Fibroblast of skin of scalp (primary cell): ENCODE data around the gene UCN2.
"Not testable (repeated sequence)": the region's sequence is repeated elsewhere in the genome, so short reads cannot be mapped to it uniquely, and the experiment has no call there.

ENCODE experiments used
- DNase-seq: peaks from one replicate; pipeline ENCODE4 v3.0.0-alpha.2; 2013

UCN2 gene

DNA sequence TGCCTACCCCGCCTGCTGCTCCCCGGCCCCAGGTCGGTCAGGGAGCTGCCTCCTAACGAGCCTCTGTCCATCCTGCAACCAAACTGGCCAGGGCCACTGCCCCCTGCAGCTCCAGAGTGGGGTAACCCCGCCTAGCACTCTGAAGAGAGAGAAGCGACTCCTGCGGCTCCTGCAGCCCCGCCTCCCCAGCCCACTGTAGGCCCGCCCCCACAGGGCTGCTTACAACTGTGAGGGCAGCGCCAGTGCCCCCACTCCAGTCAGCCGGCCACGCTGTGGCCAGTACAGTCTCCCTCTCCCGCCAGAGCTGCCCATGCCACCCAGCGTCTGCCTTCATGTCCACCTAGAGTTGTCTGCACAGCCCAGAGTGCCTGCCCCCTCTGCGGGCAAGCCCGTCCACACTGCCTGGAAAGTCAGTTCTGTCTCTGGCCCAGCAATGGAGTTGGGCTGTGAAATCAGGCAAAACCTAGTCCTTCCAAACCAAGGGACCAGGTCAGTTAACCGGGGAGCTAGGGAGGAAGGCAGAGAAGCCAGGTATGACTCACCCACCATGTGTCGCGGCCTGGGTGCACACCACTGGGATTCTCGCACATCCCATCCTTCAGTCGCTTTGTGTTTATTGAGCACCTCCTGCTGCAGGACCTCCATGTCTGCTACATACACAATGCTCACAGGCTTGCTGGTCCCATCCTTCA, 2.4 kb downstream of the UCN2 start:
- peak; percentile 60 for DNase-seq

DNA sequence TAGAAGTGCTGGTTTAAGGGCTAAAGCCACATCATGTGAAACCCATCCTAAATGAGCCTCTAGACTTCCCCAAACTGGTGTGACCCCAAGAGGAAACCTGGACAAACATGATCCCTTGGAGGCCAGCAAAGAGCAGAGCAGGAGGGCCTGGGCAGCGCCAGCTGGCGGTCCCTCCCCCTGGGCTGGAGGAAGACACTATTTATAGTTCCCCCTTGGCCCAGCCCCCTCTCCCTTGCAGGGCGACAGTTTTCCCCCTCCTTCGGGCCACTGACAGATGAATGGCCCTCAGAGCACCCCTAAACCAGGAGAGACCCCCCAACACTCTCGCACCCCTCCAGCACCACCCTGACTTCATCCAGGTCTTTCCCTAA, 2.9 kb downstream of the UCN2 start:
- DNase-seq: no peak

DNA sequence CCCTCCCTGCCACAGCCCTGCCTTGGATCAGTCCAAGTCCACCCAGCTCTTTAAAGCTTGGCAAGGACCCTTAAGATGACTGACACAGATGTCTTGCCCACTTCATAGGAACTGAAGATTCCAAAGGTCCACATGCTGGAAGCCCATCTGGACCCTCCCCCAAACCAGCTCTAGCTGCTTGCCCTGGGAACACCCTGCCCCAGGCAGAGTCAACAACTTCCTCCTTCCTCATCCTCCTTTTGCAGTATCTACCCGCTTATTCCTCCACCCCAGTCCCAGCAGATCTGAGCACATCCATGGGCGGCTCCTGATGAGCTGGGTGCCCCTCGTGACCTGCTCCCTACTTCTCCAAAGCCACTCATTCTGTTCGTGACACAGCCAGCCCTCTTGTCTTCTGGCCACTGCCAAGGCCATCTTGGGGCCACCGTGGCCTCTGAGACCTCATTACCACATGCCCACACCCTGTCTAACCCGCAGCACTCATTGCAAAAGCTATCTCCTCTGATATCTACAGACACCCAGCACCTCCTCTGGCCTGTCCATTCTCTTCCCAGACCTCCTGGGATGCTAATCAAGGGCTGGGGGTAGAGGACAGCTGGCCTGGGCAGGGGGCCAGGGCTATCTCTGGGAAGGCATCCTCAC, 5.0 kb downstream of the UCN2 start:
- no peak for DNase-seq

DNA sequence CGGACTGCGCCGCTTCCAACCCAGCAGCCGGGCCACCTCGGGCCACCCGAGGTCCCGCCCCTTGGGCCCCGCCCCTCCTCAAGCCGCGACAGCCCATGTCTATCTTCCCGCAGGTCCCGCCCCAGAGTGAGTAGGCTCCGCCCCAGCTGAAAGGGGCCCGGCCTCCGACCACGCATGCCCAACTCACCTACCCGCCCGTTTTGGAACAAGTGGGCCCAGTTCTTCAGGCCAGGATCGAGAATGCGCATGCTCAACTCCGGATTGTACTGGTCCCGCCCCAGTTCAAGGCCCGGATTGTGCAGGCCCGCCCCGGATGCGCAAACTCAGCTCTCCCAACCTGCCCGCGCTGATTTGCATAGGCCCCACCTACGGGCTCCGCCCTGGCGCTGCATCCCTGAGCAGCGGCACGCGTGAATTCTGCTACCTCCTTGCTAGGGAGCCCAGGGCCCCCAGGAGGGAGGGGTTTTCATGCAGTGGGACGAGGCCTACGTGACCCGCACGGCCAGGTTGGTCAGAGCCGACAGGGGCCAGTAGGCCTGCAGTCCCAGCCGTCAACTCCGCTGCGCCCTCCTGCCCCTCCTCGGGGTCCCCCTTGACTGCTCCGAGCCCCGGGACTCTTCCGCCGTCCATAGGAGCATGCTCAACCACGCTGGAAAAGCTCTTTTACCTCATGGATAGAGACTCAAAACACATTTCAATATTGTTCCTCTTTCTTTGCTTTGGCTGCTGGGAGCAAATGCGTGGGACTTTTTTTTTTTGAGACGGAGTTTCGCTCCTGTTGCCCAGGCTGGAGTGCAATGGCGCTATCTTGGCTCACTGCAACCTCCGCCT, 6.6 kb downstream of the UCN2 start, which contains the start of gene PFKFB4:
Gene PFKFB4, minus strand, starts transcription at position 8 of the 831 bp plus-strand sequence. CDS start 26 bp downstream, outside the sequence.
- DNase-seq: peak; percentile 100

GRCh38 chr3:48555949-48556795, 7.4 kb downstream of the UCN2 start:
- no peak for DNase-seq

DNA sequence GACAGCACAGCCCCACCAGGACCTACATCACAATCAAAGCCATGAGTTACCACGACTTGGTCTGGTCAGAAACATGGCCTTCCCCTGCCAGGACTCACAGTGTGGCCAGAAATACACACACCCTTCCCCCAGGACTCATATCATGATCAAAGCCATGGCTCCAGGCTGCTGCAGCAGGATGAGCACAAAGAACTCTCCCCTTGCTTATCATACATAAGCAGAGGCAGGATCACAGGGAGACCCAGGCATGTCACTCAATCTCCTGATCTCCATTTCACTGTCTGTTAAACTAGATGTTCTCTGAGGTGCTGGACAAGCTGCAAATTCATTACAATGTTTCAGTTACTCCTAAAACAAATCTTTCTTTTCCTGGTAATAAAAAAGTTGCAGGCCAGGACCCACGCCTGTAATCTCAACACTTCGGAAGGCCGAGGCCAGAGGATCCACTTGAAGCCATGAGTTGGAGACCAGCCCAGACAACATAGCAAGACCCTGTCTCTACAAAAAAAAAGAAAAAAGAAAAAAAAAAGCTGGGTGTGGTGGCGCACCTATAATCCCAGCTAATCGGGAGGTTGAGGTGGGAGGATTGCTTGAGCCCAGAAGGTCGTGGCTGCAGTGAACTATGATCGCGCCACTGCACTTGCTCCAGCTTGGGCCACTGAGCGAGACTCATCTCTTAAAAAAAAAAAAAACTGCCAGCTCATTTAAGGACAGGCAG, 8.2 kb downstream of the UCN2 start:
- DNase-seq: no peak

DNA sequence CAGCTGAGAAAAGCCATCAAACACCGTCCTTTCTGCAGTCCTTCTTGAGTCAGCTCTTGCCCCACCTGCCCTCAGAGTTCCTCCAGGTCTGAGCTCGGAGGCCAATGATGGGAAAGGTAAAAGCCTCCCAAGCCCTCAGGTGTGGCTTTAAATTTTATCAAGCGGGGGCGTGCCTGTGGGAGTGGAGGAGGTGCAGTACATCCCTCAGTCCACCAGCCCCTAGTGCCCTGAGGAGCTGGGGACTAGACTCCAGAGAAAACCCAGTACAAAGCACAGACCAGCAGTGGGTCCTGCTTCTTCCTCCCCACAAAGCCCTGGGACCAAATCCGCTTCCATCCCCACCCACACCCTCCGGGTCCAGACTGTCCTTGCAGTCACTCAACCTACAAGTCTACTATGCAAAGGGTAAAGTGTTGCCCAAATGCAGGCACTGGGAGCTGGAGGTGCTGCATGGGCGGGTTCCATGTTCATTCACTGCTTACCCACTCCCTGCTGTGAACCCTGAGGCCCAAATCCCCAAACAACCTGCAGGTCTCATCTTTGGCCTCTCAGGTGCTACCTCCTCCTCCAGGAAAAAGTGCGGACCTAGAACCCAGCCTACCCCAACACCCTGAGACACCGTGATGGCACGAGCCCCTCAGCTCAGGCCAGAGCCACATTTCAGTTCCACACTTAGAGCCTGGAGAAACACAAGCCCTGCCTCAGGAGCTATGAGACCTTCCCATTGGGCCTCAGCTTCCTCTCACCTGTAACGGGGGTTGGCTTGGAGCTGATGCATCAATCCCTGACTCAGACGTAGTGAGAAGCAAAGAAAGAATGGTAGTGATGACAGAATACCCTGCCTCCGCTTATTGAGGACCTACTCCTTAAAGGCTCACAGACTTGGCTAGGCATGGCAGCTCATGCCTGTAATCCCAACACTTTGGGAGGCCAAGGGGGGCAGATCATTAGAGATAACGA, 9.4 kb downstream of the UCN2 start:
- no peak for DNase-seq

DNA sequence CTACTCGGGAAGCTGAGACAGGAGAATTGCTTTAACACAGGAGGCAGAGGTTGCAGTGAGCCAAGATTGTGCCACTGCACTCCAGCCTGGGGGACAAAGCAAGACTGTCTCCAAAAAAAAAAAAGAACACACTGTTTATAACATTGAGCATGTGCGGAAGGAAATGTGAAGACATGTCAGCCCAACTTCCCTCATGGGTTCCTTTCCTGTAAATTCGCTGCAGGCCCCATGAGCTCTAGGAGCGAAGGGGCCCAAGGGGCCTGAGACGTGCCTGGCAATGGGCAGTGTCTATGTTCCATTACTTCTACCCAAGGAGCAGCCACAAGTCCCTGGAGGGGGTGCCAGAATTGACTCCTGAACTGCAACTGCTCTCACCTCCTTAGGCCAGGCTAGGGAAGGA, 10.2 kb downstream of the UCN2 start:
- DNase-seq: no peak

DNA sequence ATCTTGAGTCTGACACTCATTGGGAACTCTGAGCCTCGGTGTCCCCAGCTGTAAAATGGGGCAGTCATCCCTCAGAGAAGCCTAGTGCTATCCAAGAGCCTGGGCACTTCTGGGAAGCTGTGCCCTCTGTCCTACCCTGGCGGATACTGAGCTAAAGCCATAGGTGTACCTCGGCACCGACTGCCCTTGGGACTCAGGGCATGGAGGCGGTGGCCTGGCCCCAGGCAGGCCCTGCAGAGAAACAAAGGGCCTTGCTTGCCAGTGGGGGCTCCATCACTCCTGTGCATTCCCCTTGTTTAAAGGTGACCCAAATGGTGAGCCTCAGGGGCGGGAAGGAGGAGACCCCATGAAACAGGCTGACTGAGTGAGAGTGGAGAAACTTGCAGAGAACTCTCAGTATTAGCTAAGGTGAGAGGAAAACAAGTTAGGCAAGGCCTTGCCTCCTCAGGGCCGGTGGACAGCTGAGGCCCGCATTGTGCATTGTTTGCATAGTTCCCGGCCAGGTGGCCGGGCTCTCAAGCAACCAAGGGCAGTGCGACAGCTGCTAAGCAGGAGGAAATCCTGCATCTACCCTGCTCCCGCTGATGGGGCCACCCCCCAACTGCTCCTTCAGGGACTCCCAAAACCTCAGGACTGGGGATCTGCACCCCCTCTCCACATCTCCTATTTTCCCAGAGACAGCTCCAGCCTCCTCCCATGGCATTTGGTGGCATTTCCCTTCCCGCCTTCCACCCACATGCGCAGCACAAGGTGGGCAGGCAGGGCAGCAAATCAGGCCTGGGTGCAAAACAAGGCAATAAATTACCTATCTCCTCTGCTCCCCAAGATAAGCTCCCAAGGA, 11.2 kb downstream of the UCN2 start:
- no peak for DNase-seq

DNA sequence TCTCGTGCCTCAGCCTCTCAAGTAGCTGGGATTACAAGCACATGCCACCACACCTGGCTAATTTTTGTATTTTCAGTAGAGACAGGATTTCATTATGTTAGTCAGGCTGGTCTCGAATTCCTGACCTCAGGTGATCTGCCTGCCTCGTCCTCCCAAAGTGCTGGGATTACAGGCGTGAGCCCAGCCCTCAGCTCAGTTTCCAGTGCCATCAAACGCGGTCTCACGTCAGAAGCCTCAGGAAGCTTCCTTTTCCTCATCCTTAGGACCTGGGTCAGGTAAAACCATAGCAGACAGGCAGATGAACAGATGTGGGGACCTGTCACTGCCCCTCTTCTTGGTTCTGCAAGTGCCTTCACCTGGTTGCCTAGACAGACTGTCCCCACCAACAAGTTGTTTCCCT, 11.9 kb downstream of the UCN2 start:
- not testable (repeated sequence) for DNase-seq

DNA sequence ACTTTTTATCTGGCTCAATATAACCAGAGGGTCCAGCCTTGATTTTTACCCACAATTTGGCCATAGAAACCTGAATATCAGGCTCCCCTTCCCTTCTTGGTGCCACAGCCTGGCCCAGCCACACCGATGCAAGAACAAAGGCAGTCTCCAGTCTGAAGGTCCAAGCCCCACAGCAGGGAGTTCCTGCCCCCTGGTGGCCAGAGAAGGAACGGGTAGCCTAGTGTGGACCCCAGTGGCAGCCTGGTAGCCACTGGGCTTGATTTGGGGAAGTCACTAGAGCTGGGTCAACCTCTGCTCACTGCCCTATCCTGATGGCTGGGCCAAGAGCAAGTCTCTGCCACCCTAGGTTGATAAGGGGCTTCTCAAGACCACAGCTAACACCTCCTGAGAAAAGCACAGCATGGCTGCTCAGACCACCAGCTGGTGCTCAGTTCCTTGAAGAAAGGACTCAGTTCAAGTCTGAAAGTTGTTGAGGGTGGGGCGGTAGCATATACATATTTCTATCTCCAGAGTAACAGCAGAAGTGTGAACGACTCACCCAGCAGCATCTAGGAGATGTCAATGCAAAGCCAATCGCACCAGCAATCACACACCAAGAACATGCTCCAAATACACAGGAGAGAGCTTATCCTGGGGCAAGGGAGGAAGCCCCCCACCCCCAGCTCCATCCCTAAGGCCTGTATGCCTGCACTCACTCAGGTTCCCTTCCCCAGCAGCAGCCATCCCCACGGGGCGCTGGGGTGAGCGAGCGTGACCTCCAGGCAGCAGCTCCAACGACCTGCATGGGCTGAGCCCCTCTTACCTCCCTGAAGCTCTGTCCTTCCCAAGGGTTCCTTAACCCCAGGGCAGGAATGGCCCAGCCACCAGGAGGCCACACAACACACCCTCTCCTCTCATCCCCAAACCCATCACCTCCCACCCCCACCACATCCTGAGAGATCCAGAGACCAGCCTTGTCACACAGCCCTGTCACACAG, 14.6 kb downstream of the UCN2 start:
- peak; percentile 74 for DNase-seq

GRCh38 chr3:48548126-48548525, 15.5 kb downstream of the UCN2 start:
- DNase-seq: no peak

- no peak for DNase-seq
Observed at GRCh38 chr3:48546203-48546829, 17.3 kb downstream of the UCN2 start.

- no peak for DNase-seq
Observed at GRCh38 chr3:48544141-48544540, 19.4 kb downstream of the UCN2 start.

DNA sequence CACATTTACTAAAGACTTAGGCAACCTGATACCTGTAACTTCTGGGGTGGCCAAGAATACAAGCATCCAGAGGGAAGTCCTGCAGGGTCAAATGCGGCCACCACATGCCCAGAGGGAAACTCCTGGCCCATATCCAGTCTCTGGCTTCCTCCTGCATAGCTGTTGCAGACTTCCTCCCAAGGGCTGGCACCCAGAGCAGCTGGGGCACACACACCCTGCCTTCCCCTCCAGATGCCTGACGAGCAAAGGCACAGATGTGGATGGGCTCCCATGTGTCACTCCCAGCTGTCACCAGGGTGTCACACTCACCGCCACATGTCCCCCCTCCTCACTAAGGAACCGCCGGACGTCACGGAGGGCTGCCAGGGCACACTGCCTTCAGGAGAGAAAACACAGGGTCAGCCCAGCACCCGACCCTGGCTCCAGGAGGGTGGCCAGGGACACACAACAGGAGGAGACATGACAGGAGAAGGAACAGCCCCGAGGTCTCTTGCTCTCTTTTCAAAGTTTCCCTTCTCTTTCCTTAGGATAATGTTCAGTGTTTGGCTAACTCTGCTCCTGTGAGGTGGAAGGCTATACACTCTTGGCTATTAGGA, 20.2 kb downstream of the UCN2 start:
- no peak for DNase-seq

DNA sequence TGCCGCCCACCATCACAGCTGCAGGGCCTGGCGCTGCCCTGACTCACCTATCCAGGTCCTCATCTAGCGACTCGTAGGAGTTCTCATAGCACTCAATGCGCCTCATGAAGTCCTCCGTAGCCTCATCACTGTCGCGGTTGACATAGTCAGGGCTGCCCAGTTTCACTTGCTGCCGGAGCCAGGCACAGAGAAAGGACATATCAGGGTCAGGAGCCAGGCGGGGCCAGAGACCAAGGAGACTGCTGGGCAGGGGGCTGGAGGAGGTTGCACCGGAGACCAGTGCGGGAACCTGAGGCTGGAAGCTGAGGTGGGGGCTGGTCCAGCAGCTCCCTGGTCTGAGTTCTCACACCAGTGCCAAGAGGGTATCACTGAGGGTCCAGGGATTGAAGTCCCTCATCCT, 25.1 kb downstream of the UCN2 start:
- DNase-seq: no peak

DNA sequence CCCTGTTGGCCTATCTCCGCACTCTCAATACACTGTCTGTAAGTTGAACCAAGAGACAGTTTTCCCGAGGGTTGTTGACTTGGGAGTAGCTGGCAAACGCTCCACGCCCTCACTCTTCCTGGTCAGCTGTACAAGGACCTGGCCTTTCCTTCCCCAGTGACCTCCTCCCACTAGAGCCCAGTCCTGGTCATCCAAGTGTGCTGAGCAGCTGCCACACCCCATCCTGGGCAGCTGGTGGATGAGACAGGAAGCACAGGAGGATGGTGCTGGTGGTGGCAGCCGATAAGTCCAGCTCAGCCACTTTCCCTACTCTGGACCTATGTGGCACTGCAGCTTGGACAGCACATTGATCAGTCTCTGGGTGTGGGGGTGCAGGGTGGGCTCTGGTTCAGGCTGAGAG, 26.8 kb downstream of the UCN2 start:
- no peak for DNase-seq

GRCh38 chr3:48536116-48536515, 27.5 kb downstream of the UCN2 start:
- no peak for DNase-seq
